GM15510 (cell line): Measurements from ENCODE around the gene JADE2.

ENCODE experiments used
- POLR2A ChIP-seq: IDR thresholded peaks from 3 replicates; pipeline ENCODE4 v1.6.1; 2011; ENCODE audit warnings: borderline replicate concordance; ENCODE audit not compliant: insufficient read length; ENCODE audit errors: extremely low read depth

JADE2 gene

DNA sequence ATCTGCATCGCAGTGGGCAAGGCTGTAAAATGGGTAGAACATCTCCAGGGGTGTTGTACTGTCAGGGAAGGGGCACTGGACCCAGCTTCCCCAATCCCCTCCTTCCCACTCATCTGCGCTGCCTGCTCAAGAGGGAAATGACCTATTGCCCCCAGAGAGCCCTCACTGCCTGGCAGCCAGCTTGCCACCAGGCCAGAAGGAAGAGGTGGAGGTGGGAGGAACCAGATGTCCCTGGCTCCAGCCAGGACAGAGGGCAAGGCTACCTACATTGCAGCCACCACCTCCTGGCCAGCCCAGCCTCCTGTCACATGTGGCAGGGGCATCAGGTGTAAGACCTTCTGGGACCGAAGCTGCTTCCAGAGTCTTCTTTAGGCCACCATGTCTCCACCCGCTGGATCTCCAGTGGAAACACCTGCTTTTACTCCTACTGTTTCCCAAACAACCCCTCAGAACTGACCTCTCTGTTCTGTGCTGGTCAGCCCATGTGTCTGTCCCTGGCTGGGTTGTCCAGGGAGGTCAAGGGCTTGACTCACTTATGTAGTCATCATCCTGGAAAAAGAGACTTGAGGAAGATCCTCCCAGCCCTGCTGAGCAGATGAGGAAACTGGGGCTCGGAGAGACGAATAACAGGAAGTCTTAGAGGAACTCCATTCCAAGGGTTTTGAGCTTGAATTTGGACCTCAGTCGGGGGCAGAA, 42.3 kb downstream of the JADE2 start:
- TF ChIP-seq POLR2A: no peak

DNA sequence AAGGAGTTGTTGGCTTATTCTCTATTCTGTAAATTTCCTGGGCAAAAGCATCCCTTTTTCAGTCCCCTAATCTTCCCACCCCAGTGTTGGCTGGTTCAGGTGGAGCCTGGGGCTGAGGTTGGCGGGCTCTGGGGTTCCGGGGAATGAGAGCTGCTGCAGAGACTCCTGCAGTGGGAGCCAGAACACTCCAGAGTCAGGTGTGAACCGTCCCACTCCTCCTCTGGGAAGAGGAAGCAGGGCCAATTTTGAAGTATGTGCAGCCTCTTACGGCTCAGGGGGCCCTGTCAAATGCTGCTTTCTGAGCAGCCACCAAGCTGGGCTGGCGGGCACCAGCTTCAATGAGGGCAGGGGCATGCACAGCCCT, 42.8 kb downstream of the JADE2 start:
- TF ChIP-seq POLR2A: no peak

DNA sequence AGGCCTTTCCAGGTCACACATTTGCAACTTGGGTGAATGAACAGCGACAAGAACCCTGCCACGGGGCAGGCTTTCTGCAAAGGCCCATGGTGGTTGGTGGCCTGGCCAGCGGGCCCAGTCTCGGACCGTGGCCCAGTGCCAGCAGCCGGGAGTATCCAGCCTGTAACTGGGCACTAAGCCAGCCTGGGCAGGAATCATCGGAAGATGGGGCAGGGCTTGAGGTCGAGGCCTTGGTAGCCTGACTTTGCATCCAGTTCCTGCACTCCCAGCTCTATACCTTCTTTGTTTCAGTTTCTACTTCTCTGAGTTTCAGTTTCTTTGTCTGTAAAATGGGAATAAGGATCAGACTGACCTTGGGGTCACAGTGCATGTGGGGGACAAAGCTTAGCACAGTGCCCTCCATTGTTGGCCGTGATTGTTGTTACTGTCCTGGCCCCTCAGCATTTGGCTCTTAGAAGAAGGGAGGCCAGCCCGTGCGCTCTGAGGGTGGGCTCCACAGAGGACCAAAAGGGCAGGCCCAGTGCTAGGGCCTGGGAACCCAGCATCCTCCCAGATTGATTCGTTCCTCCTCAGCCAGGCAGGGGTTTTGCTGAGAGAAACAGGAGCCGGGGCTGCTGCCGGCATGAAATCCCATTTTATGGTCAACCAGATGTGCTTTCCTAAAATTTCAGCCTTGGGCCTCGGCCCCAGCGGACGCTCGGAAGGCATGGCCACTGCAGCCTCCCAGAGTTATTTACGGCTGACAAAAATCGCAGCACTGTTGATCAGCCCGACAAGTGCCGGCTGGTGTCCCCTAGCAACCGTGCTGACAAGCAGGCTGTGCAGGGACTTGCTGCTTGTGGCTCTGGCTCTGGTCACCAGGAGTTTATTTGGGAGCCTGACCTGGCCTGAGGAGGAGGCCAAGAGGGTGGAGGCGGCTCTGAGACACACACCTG, 43.6 kb downstream of the JADE2 start:
- TF ChIP-seq POLR2A: no peak

DNA sequence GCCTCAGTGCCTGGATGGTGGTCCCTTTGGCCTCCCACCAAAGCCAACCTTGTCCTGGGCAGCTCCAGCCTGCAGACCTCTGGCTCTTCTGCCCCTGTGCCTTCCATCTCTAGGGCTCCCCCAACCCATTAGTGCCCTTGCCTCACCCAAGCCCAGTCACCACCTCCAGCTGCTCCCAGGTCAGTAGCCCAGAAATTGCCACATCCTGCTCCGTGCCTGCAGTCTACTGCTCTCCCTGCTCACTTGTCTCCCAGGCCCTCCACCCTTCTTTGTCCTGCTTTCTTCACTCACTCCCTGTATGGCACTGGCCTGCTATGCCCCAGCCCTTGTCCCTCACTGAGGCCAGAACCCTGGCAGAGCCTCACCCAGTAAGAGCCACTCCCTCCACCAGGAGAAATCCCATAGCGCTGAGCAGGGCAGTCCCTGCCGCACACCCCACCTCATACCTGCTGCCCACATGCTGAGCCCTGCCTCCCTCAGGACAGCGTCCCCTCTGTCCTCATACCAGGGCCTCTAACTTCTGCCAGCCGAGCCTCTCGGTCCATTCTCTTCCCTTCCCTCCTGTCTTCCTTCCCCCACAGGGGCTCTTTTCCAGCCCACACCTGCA, 44.4 kb downstream of the JADE2 start:
- no peak for TF ChIP-seq POLR2A

DNA sequence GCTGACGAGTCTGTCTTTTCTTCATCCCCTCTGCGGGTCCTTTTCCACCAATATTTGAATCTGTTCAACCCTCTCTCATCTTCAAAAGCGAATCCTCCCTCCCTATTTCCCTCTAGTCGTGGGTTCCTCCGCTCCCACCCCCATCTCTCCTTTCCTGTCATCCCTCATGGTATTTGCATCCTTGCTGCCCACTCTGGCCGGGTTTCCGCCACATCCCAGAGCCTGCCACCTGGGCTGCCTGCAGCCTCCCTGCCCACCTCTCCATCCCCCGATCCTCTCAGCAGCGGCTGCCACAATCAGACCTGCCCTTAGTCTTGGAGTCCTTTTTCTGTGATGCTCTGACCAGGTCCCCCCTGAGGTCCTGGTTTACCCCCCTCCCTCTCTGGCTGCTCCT, 44.9 kb downstream of the JADE2 start:
- no peak for TF ChIP-seq POLR2A

DNA sequence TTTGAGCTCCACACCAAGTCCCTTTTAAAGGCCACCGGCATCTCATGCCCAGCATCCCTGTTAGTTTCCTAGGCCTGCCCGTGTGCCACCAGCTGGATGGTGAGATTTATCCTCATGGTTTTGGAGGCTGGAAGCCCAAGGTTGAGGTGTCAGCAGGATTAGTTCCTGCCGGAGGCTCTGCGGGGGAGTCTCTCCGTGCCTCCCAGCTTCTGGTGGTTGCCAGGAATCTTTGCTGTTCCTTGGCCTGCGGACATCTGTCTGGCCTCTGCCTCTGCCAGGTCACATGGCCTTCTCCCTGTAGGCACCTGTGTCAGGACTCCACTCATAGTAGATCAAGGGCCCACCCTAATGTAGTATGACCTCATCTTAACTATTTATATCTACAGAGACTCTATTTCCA, 45.4 kb downstream of the JADE2 start:
- TF ChIP-seq POLR2A: no peak

DNA sequence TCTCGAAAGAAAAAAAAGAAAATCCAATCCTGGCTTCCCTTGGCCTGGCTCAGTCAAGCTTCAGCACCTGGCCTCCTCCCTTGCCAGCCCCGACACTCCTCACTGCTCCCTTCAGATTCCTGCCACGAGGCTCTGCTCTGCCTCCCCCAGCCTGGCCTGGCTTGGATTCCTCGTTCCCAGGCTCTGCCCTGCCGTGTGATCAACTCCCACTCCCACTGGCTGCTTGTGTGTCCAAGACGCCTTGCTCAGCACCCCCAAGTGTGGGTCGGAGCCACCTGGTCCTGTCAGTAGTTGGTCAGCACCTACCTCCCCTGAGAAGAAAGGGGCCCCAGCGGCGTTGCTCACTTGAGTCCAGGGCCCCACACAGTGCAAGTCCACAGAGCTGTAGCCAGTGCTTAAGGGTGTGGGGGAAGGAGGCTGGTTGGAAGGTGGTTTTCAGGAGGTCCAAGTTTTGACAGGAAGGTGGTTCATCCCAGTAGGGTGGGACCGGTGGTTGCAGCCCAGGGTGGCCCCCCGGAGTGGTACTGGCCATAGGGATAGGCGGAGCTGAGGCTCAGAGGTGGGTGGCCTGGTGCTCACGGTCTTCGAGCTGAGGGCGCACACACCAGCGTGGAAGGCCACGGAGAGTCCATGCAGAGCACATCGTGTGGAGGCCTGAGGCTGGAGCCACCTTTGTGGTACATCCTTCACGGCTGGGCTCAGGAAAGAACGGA, 46.4 kb downstream of the JADE2 start:
- TF ChIP-seq POLR2A: no peak

DNA sequence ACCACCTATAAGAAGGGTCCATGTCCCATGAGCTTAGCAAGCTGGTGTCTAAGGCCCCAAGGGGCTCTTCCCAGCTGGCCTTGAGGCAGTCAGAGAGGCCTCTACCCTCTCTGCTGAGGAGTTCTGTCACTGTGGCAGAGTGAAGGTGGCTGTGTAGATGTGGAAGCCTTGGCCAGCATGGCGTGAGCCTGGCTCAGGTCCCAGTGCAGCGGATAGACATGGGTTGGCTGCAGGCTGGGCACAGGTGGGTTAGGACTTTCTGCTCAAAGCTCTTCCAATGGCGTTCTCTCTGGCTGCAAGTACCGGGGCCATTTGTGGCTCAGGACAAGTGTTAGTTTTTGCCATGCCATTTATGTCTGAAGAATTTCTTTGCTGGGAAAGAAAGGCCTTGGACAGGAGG, 47.3 kb downstream of the JADE2 start:
- no peak for TF ChIP-seq POLR2A

DNA sequence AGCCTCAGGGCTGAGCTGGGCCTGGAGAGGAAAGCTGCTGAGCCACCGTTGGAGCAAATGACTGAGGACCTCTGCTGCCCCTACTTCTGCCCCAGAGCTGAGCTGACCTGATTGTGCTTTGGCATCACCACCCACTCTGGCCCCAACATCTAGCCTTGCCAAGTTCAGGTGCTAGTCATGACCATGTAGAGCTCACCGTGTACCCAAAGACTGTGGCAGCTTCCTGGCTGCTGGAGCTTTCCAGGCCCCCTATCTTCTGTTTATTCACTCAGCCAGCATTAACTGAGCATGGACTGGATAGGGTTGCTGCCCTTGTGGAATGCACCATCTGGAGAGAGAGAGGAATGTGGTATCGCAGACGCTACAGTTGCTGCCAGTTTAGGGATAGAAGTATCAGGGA, 49.1 kb downstream of the JADE2 start:
- TF ChIP-seq POLR2A: no peak

DNA sequence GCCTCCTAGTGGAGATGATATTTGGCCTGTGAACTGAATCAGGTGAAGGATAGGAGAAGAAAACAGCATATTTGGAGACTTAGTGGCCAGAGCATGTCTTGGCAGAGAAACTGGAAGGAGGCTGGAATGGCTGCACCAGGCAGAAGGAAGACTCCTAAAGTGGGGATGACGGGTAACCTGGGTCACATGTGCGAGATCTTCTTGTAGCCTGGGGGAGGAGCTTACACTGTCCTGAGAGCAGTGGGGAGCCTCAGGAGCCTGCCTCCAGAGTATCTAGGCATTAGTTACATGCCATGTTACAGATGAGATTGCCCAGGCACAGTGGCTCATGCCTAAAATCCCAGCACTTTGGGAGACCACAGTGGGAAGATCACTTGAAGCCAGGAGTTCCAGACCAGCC, 49.8 kb downstream of the JADE2 start:
- TF ChIP-seq POLR2A: no peak

DNA sequence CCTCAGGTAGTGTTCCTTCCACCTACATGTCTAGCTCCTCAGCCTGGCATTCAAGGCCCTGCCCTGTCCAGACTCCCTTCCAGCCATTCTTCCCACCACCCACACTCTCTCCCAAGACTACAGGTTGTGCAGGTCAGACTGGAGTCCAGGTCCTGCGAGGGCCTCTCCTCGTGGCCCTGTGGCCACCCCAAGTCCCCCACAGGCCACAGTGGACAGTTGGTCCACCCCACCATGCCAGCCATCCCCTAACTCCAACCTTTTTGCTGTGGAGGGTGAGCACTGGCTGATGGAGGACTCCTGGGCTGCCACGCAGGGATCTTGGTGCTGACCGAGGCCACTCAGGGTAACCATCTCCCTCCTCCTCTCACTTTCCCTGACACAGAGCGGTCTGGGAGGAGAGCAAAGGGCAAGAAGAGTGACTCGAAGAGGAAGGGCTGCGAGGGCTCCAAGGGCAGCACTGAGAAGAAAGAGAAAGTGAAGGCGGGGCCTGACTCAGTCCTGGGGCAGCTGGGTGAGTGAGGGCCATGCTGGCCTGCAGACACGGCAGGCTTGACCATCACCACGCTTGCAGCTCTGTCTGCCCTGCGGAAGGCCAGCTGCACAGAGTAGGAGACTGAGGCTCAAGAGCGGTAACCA, 51.0 kb downstream of the JADE2 start:
- TF ChIP-seq POLR2A: no peak

DNA sequence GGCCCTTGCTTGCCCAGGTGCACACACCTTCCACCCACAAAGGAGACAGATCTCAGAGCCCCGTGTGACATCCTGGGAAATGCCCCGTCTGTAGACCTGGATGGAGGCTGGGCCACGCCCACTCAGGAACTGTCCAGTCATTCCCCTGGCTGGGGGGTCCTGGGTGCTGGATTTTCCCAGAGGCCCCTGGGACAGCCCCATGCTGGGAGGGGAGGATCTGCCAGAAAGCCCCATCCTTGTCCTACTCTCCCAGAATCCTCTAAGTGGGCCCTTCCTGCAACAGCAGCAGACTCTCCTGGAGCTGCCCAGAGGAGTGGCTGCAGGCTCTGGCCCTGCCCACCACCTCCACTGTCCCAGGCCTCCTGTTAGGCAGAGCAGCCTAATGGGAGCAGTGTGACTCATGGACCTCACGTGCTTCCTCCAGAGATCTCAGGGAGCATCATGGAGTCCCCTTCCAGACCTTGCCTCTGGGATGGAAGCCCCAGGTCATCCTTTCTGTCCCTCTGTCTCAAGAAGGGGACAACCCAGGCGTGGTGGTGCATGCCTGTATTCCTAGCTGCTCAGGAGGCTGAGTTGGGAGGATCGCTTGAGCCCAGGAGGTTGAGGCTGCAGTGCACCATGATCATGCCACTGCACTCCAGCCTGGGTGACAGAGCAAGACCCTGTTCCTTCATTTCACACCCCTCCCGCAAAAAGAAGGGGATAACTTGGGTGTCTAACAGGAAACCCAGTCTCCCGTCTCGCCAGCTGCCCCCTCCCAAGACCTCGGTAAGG, 51.7 kb downstream of the JADE2 start:
- TF ChIP-seq POLR2A: no peak

DNA sequence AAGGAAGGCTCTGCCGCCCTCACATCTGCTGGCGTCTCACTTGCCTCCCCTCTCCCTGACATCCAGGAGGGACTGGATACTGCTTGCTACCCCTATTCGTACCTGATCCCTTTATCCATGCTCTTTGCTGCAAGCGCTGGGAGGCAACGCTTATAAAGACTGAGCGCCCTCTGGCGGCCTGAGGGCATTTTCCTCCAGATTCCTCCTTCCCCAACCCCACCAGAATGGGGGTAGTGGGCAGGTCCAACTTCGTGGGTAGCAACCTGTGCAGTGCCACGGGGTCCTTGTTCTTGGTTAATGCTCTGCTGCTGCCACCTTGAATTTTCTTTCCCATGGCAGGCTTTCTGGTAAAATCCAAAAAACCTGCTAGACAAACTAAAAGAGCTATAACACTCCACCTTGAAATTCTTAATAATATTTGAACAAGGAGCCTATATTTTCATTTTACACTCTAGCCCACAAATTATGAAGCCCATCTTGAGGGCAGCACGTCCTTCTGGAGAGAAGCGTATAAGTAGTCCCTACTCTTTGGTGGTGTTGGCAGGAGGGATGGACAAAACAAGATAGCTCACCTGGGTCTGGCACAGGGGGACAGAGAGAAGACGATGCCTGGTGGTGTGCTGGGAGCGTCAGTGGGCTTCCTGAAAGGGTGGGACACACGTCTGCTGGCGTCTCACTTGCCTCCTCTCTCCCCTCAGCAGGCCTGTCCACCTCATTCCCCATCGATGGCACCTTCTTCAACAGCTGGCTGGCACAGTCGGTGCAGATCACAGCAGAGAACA, 52.5 kb downstream of the JADE2 start:
- no peak for TF ChIP-seq POLR2A
